ENCODE data around the gene DHDH.

The DHDH gene

GRCh38 chr19:48950830-48951519, 17.5 kb downstream of the DHDH start:
- DNase-seq: no peak

GRCh38 chr19:48953141-48953540, 19.6 kb downstream of the DHDH start:
- no peak for DNase-seq

GRCh38 chr19:48953990-48954594, 20.6 kb downstream of the DHDH start:
- no peak for DNase-seq

GRCh38 chr19:48954595-48955307, 21.3 kb downstream of the DHDH start, which contains the start of gene BAX:
Gene BAX (plus strand): TSS chr19:48954875. CDS start chr19:48954929, 54 bp downstream.
- peak; percentile 98 to 99 for DNase-seq

GRCh38 chr19:48955308-48955958, 21.9 kb downstream of the DHDH start:
- DNase-seq: no peak

GRCh38 chr19:48958006-48958405, 24.5 kb downstream of the DHDH start:
- DNase-seq: no peak

- DNase-seq: no peak
These were observed 26.1 kb downstream of the DHDH start for GRCh38 chr19:48959341-48960239.

GRCh38 chr19:48961051-48961649, 27.7 kb downstream of the DHDH start:
- DNase-seq: peak in 1 of 2 experiments; percentile 26

GRCh38 chr19:48961673-48962028, 28.2 kb downstream of the DHDH start:
- no peak for DNase-seq

GRCh38 chr19:48962029-48962848, 28.7 kb downstream of the DHDH start:
- no peak for DNase-seq

GRCh38 chr19:48962849-48963165, 29.3 kb downstream of the DHDH start:
- no peak for DNase-seq

- DNase-seq: no peak
These were observed 30.1 kb downstream of the DHDH start for GRCh38 chr19:48963371-48964204.

GRCh38 chr19:48964205-48965039, 30.9 kb downstream of the DHDH start:
- DNase-seq: no peak

- peak; percentile 91 to 98 for DNase-seq
These were observed 31.7 kb downstream of the DHDH start, which contains the start of gene FTL for GRCh38 chr19:48965040-48965805. Gene FTL (plus strand): TSS chr19:48965309. CDS start chr19:48965508, 199 bp downstream.

- peak; percentile 84 to 93 for DNase-seq
These were observed 32.5 kb downstream of the DHDH start for GRCh38 chr19:48965806-48966540.

GRCh38 chr19:48966541-48967345, 33.2 kb downstream of the DHDH start:
- no peak for DNase-seq

All from NCI-H524 (cell line).